HG03342 (cell line): Measurements from ENCODE around the gene EFNB1.
"Not testable (repeated sequence)": the region's sequence is repeated elsewhere in the genome, so short reads cannot be mapped to it uniquely, and the experiment has no call there.

ENCODE experiments used
- ATAC-seq: cut with Tn5 transposase; IDR thresholded peaks from one replicate; pipeline ENCODE4 v1.9.1; 2021; ENCODE audit warnings: mild to moderate bottlenecking, moderate library complexity; ENCODE audit not compliant: unreplicated experiment

The EFNB1 gene

GRCh38 chrX:68828740-68829581, at the start of gene EFNB1:
EFNB1 (plus strand) TSS chrX:68829021; CDS start chrX:68829777, 756 bp downstream.
- peak; percentile 88 for ATAC-seq

GRCh38 chrX:68781295-68781694, 47.5 kb upstream of the EFNB1 start:
- ATAC-seq: not testable (repeated sequence)

GRCh38 chrX:68784816-68785215, 44.0 kb upstream of the EFNB1 start:
- ATAC-seq: no peak

- not testable (repeated sequence) for ATAC-seq
Measured at GRCh38 chrX:68786581-68786980, 42.2 kb upstream of the EFNB1 start.

- no peak for ATAC-seq
Measured at GRCh38 chrX:68789966-68790365, 38.9 kb upstream of the EFNB1 start.

- ATAC-seq: no peak
Measured at GRCh38 chrX:68792083-68792482, 36.7 kb upstream of the EFNB1 start.

GRCh38 chrX:68794461-68794860, 34.4 kb upstream of the EFNB1 start:
- no peak for ATAC-seq

- ATAC-seq: no peak
Measured at GRCh38 chrX:68795741-68796140, 33.1 kb upstream of the EFNB1 start.

GRCh38 chrX:68798400-68798799, 30.4 kb upstream of the EFNB1 start:
- ATAC-seq: not testable (repeated sequence)

- no peak for ATAC-seq
Measured at GRCh38 chrX:68801737-68802290, 27.0 kb upstream of the EFNB1 start.

GRCh38 chrX:68807818-68808217, 21.0 kb upstream of the EFNB1 start:
- ATAC-seq: no peak

- no peak for ATAC-seq
Measured at GRCh38 chrX:68808686-68809357, 20.0 kb upstream of the EFNB1 start.

- no peak for ATAC-seq
Measured at GRCh38 chrX:68820476-68821110, 8.2 kb upstream of the EFNB1 start.

- no peak for ATAC-seq
Measured at GRCh38 chrX:68821616-68822015, 7.2 kb upstream of the EFNB1 start.

- no peak for ATAC-seq
Measured at GRCh38 chrX:68822641-68823410, 6.0 kb upstream of the EFNB1 start.

- no peak for ATAC-seq
Measured at GRCh38 chrX:68823413-68824151, 5.2 kb upstream of the EFNB1 start.

- no peak for ATAC-seq
Measured at GRCh38 chrX:68824152-68824433, 4.7 kb upstream of the EFNB1 start.

- no peak for ATAC-seq
Measured at GRCh38 chrX:68824565-68825125, 4.2 kb upstream of the EFNB1 start.

GRCh38 chrX:68826113-68826980, 2.5 kb upstream of the EFNB1 start:
- ATAC-seq: no peak
